Prostate gland (tissue), 2 donors: ENCODE measurements around the gene LRP4.

Source experiments
- CTCF ChIP-seq, 4 experiments: fragments of 200-600 bp in 2 of 4; fragments of 450-650 bp in 2 of 4; sonication (generic) in 2 of 4; IDR thresholded peaks; 1 replicate in 3 of 4; 2 replicates in 1 of 4; pipeline ENCODE4 v1.5.1; 2016 to 2019; ENCODE audit warnings: antibody characterized with exemption in 4 of 4, mild to moderate bottlenecking in 2 of 4, moderate library complexity in 2 of 4
- POLR2A ChIP-seq: fragments of 450-650 bp; IDR thresholded peaks from one replicate; pipeline ENCODE4 v1.6.1; 2016; ENCODE audit warnings: antibody characterized with exemption, mild to moderate bottlenecking

DNA sequence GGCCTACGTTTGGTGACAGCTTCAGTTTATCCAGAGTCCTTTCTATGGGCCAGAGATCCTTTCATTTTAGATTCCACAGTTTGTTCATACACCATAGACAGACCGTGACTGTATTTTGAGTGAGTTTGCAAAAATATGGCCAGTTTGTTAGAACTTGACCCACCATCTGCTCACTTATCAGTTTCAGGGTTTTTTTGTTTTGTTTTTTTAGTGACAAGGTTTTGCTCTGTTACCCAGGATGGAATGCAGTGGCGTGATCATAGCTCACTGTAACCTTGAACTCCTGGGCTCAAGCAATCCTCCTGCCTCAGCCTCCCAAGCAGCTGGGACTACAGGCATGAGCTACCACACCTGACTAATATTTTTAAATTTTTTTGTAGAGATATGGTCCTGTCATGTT is 63.2 kb downstream of the LRP4 start:
- TF ChIP-seq CTCF (IDR thresholded peaks at IDR 0.05) (no peak), POLR2A (no peak)
